HG03280 (cell line): ENCODE measurements around the gene PISD.

ENCODE experiments used
- ATAC-seq: cut with Tn5 transposase; IDR thresholded peaks from one replicate; pipeline ENCODE4 v1.9.1; 2021; ENCODE audit warnings: mild to moderate bottlenecking, moderate library complexity; ENCODE audit not compliant: unreplicated experiment

The PISD gene

DNA sequence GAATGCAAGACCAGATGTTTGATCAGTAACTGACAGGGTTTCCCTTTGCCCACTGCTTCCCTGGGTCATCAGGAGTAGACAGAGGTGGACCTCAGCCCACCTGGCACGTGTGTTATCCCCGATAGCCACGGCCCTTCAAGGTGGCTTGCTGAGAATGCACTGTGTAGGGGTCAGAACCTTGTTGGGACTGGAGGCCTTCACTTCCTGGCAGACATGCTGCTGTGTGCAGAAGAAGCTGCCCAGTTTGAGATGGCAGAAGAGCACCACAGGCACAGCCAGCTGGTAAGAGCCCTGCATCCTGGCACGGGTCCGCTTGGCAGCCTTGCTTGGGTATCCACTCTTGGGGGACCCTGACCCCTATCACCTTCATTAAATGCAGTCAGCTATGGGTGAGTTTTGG lies 83.8 kb downstream of the PISD start:
- ATAC-seq, result no peak

DNA sequence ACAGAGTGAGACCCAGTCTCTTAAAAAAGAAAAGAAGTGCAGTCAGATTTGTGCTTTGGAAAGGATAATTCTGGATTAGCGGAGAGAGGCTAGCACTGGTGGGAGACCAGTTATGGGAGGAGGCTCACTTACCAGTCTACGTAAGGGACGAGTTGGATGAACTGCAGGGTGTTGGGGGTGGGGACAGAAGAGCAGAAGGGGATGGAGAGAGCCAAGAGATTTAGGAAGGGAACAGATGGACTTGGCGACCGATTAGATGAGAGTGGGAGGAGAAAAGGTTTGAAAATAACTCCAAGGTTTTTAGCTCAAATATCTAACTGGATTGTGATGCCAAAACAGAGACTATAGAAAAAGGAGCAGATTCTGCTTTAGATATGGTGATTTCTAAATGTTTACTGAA lies 84.3 kb downstream of the PISD start:
- ATAC-seq, result no peak

DNA sequence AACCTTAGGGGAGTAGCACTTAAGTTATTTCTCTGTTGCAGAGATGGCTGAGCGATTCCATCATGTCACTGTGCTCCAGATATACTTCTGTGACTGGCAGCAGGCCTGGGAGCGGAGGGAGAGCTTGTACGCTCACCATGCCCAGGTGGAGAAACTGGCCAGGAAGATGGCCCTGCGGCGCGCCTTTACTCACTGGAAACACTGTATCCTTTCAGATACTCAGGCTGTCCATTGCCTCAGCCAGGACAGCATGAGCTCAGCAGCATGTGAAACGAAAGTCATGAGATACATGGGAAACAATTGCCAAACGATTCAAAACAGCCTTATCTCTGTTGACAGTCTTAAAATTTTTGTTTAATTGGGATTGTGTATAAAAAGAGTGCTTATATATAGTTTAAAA lies 86.8 kb downstream of the PISD start:
- no peak for ATAC-seq

DNA sequence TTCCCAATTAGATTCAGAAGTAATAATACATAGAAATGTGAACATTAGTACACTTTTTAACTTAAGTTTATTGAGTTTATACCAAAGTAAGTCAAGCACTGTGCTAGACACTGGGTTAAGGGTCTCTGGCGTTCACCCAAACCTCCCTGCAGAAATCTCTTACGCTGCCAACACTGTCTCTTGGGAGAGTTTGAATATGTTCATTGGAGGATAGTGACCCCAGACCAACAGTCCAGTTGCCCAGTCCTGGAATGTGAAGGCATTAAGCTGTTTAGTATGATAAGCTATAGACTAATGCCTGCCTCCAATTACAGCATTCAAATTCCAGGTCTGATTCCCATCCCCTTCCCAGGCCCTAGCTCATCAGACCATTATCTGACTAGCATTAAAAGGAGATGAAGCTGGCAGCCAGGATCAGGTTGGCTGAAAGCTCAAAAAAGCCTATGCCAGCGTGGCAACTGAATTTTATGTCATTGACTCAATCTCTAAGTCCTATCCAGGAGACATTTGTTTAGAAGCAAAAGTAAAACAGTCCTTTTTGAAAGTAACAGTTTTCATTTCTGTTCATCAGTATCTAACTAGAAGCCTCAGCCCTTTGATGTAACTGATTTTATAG lies 87.9 kb downstream of the PISD start:
- no peak for ATAC-seq

DNA sequence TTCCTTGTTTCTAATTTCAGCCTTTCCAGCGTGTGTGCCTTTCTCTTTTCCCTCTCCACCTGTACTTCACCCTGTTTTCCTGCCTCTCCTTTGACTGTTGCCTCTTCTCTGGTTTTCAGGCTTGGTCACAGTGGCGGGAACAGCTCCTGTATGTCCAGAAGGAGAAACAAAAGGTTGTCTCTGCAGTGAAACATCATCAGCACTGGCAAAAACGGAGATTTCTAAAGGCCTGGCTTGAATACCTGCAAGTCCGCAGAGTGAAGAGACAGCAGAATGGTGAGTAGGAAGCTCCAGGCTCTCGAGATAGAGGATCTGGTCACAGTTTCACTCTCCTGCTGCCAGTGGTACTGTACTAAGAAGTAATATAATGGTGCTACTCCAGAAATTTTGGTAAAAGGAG lies 89.1 kb downstream of the PISD start:
- no peak for ATAC-seq

DNA sequence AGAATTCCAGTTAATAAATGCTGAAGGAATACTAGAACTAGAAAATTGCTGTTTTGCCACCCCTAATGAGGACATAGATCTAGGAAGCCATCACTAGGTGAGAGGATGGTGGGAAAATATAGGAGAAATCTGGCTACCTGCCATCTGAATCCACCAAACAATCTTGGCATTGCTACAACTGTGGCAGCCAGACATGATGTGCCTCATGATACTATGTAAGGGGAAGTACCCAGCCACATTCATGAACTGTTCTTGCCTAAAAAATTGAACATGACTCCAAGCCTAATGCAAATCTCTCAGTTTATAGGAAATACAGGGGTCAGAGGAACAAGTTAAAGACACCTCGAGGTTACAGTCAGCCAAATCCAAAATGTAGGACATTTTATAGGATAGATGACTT lies 92.9 kb downstream of the PISD start:
- no peak for ATAC-seq
